Epithelial cell of proximal tubule (primary cell): Measurements from ENCODE around the gene AXIN1. TPM values are rescaled to one million over a fixed set of nuclear protein-coding genes. Genes with fewer than 3 reads are reported as not detected.

Experiments used
- DNase-seq: peaks from one replicate; pipeline ENCODE4 v3.0.0-alpha.2; 2011; ENCODE audit warnings: low read depth
- H3K4me3 ChIP-seq: 2 replicates; pipeline ENCODE4 v1.5.1; 2011; ENCODE audit warnings: low read depth, mild to moderate bottlenecking, low read length
- total RNA-seq: library from RNA; depleted of rRNA; stranded (reverse); fragments of >200 nt; gene quantifications from 2 replicates; pipeline ENCODE4 v1.2.3, GENCODE V29; 2015
- TF ChIP-seq, protein P1 (sequence below): conservative IDR thresholded peaks from 2 replicates; pipeline ENCODE4 v1.5.1; 2012; ENCODE audit warnings: low read depth, mild to moderate bottlenecking, low read length

Gene AXIN1
- total RNA-seq, 1 donor from 2014 or later: 36.0 TPM

DNA sequence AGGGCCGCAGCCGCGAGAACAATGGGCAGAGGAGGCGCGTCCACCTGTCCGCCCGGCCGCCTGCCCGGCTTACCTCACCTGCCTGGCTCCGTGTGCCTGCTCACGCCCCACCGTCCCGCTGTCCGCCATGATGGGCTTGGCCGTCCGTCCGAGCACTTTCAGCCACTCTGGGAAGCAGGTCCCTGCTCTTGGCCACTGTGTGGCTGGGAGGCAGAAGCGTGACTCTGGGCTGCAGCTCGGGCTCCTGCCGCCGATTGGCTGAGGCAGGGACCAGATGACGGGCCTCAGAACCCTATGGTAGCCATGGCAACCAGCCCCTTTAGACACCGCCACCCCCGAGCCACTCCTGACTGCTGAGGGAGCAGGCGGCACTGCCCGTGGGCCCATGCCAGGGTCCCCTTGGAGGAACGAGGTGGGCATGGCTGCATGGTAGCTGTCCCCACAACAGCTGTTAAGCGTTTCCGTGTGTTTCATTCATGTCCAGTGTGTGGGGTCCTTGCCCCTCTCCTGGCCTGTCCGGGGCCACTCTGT is 8.9 kb upstream of the AXIN1 start:
- DNase-seq: no peak
- TF ChIP-seq, protein P1, sequence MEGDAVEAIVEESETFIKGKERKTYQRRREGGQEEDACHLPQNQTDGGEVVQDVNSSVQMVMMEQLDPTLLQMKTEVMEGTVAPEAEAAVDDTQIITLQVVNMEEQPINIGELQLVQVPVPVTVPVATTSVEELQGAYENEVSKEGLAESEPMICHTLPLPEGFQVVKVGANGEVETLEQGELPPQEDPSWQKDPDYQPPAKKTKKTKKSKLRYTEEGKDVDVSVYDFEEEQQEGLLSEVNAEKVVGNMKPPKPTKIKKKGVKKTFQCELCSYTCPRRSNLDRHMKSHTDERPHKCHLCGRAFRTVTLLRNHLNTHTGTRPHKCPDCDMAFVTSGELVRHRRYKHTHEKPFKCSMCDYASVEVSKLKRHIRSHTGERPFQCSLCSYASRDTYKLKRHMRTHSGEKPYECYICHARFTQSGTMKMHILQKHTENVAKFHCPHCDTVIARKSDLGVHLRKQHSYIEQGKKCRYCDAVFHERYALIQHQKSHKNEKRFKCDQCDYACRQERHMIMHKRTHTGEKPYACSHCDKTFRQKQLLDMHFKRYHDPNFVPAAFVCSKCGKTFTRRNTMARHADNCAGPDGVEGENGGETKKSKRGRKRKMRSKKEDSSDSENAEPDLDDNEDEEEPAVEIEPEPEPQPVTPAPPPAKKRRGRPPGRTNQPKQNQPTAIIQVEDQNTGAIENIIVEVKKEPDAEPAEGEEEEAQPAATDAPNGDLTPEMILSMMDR: no peak
- H3K4me3 ChIP-seq: no peak overlapping the region

DNA sequence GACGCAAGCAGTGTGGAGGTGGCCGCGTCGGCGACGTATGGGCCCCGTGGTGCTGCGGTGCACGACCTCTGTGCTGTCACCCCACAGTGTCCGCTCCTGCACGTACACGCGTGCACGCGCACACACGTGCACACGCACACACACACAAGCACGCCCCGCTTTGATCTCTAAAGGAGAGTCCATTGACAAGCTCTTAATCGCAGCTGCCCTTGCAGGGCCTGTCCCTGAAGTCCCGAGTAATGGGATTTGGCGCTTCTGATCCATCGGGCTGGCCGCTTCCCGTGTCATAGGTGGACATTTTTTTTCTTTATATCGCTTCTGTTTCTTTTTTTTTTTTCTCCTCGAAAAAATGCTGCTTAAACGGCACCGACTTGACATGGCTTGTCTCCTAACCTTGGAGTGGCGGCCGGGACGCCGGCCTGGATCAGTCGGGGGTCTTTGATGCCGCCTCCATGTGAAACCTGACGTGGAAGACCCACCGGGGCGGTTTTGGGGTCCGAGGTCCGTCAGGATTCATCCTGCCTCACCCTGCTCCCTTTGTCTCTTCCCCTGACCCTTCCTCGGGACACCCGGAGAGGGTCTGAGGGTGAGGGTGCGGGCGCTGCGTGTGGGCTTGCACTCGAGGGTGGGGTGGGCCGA is 8.3 kb upstream of the AXIN1 start:
- TF ChIP-seq, protein P1: no peak

DNA sequence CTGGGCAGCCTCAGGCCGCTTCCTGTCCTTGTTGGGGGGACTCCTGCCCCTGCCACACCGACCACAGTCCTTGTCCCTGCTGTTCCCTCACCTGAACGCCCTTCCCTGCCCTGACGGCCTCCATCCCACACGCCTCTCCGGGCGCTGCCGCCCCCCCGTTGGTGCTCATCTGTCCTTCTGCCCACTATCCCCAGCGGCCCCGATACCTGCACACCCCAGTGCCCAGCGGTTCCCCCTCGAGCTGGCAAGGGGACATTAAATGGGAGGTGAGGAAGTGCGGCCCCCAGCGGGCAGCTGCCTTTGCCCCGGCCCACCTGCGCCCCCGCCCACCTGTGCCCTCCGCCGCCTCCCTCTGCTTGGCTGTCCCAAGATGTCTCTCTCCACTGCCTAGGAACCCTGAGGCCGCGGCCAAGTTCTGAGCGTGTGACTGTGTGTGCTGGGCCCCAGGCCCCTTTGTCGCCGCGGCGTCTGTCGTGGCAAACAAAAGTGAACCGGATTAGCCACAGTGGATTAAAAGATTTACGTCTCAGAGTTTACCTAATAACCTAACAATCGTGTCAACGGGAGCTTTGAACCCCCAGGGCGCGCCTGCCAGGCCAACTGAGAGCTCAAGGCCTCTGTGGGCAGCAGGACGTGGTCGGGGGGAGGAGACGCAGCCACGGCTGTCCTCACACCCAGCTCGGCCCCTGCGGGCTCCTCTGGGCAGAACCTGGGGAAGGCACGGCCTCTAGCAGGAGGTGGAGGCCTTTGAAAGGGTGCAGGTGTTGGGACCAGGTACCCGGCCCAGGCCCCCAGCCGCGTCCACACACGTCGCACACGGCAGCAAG is 7.6 kb upstream of the AXIN1 start:
- TF ChIP-seq, protein P1: no peak
- H3K4me3 ChIP-seq: no peak overlapping the region
- DNase-seq: no peak

More for the DNA sequence above, 8.3 kb upstream of the AXIN1 start:
- H3K4me3 ChIP-seq: no peak overlapping the region
- DNase-seq: no peak

DNA sequence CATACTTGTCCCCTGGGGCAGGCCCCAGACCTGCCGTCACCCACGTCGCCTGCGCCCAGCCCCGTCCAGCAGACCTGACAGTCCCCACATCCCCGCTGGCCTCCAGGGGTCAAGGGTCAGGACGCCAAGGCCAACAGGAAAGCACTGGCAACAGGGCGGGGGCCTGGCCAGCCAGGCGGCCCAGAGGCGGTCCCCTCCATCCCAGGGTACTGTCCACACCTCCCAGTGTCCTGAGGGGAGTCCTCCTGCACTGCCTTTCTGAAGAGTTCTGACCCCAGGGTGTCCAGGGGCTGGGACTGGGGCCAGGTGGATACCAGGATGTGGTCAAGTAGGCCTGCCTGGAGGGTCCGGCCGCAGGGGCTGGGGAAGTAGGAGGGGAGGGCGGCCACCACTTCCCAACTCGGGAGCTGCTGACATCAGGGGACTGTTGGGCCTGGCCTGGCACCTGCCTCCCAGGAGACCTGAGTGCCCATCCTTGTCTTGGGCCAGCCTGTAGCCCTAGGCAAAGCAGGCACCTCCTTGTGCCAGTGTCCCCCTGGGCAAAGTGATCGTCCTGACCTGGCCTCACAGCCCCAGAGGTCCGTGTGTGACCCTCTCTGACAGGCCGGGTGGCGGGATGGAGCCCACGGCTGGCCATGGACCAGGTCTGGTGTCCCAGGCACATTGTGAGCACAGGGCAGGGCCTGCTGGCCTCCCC is 6.7 kb upstream of the AXIN1 start:
- no peak overlapping the region for H3K4me3 ChIP-seq
- DNase-seq: no peak
- TF ChIP-seq, protein P1: no peak

DNA sequence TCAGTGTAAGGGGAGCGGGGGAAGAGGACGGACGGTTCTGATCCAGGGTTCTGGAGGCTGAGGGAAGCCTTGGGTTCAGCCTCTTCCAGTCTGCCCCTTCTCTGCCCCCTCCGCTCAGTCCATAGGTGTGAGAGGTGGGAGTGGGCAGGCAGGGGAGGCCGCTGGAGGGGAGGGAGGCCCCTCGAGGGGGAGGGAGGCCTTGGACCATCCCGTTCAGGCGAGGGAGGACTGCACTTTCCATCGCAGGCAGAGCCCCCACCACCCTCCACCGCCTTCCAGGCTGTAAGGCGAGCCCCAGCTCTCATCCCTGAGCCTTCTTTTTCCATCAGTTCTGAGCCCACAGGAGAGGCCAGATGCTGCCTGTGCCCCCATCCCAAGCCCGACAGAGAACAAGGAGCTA is 4.2 kb upstream of the AXIN1 start:
- DNase-seq: no peak
- TF ChIP-seq, protein P1: no peak
- no peak overlapping the region for H3K4me3 ChIP-seq

DNA sequence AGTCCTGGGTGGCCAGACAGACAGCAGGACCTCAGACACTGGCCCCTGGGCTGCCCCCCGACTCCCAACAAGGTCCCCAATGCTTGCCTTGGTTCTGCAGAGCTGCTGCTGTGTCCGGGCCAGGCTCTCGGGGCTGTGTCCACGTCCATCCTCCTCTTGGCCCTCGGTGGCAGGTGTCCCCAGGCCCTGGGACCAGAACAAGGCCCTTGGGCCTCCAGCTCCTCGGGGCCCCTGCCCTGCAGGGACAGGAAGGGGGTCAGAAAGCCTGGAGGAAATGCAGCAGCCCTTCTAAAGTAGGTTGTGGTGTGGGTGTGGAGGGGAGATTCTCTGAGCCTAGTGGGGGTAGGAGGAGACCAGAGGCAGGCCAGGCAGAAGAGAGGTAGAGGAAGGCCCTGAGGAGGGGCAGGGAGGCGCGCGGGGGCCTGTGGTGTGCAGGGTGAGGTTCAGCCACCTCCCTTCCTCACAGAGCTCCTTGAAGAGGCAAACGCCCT is 2.5 kb upstream of the AXIN1 start:
- DNase-seq: no peak
- H3K4me3 ChIP-seq: no peak overlapping the region
- TF ChIP-seq, protein P1: no peak
